Measurements from ENCODE around the gene CD1C.
"Not testable (repeated sequence)": the region's sequence is repeated elsewhere in the genome, so short reads cannot be mapped to it uniquely, and the experiment has no call there.

The CD1C gene

GRCh38 chr1:158329300-158329699 is 39.6 kb downstream of the CD1C start:
- no peak for DNase-seq

GRCh38 chr1:158329733-158330132 is 40.0 kb downstream of the CD1C start:
- peak; percentile 11 for DNase-seq

- DNase-seq: no peak
Measured at GRCh38 chr1:158330391-158331105, 40.8 kb downstream of the CD1C start.

GRCh38 chr1:158331106-158331425 is 41.3 kb downstream of the CD1C start:
- no peak for DNase-seq

- DNase-seq: no peak
Measured at GRCh38 chr1:158331481-158332150, 41.9 kb downstream of the CD1C start, which contains the start of gene CD1B. Gene CD1B (minus strand): TSS chr1:158331531. CDS start chr1:158331423, 108 bp downstream.

- DNase-seq: no peak
Measured at GRCh38 chr1:158333405-158334155, 43.9 kb downstream of the CD1C start.

- no peak for DNase-seq
Measured at GRCh38 chr1:158334526-158335212, 44.9 kb downstream of the CD1C start.

- no peak for DNase-seq
Measured at GRCh38 chr1:158335213-158335532, 45.5 kb downstream of the CD1C start.

- not testable (repeated sequence) for DNase-seq
Measured at GRCh38 chr1:158336413-158336812, 46.7 kb downstream of the CD1C start.
